Breast epithelium (tissue), 4 donors: Measurements from ENCODE around the gene PAXX. TPM values are rescaled to one million over a fixed set of nuclear protein-coding genes. Genes with fewer than 3 reads are reported as not detected.

Source experiments
- DNase-seq, 2 donors: peaks; one replicate each; pipeline ENCODE4 v3.0.0-alpha.2; 2019; ENCODE audit warnings: low spot score in 2 of 2
- H3K27ac ChIP-seq, 2 donors: fragments of 200-600 bp; sonication (generic) in 1 of 2; one replicate each; pipeline ENCODE4 v1.5.1; 2016 to 2019; ENCODE audit warnings: mild to moderate bottlenecking in 1 of 2
- H3K27me3 ChIP-seq, 2 donors: fragments of 200-600 bp; sonication (generic) in 1 of 2; one replicate each; pipeline versions ENCODE4 v1.5.1 to v1.6.0; 2017 to 2019; ENCODE audit warnings: control low read depth in 1 of 2, mild to moderate bottlenecking in 1 of 2
- H3K36me3 ChIP-seq: fragments of 200-600 bp; one replicate; pipeline ENCODE4 v1.5.1; 2019
- H3K4me1 ChIP-seq, 2 donors: fragments of 200-600 bp; sonication (generic); one replicate each; pipeline ENCODE4 v1.5.1; 2016 to 2019; ENCODE audit warnings: control low read depth in 1 of 2
- H3K4me3 ChIP-seq, 3 donors: fragments of 200-600 bp; sonication (generic); 1 replicate in 2 of 3; 2 replicates in 1 of 3; pipeline ENCODE4 v1.5.1; 2016 to 2019; ENCODE audit warnings: mild to moderate bottlenecking in 3 of 3, moderate library complexity in 2 of 3
- H3K9me3 ChIP-seq, 2 donors: fragments of 200-600 bp; sonication (generic) in 1 of 2; one replicate each; pipeline ENCODE4 v1.5.1; 2016 to 2019; ENCODE audit warnings: control low read depth in 1 of 2
- POLR2A ChIP-seq: fragments of 450-650 bp; IDR thresholded peaks from one replicate; pipeline ENCODE4 v1.6.1; 2016; ENCODE audit warnings: antibody characterized with exemption, mild to moderate bottlenecking, moderate library complexity
- POLR2AphosphoS5 ChIP-seq, 3 donors: sonication (generic); formaldehyde crosslinking; IDR thresholded peaks; one replicate each; pipeline ENCODE4 v1.6.1; 2017; ENCODE audit warnings: antibody characterized with exemption in 3 of 3
- intact Hi-C: fragments of 100-400 bp; cut with DNase I; formaldehyde crosslinking; loops from one replicate; pipeline ENCODE4 v1.15.1; 2023; ENCODE audit warnings: low total_unique reads
- total RNA-seq, 3 donors: library from RNA; depleted of rRNA; stranded (reverse); fragments of >200 nt; gene quantifications; one replicate each; pipeline ENCODE4 v1.1.0, GENCODE V29; 2016
- TF ChIP-seq, protein P1 (sequence below), 3 donors: fragments of 450-650 bp; IDR thresholded peaks; one replicate each; pipeline ENCODE4 v1.5.1; 2016 to 2017; ENCODE audit warnings: antibody characterized with exemption in 3 of 3, mild to moderate bottlenecking in 3 of 3, moderate library complexity in 3 of 3

Gene PAXX
- total RNA-seq, 3 donors from 2014 or later: 24.6 to 66.2 (median 49.2) TPM

DNA sequence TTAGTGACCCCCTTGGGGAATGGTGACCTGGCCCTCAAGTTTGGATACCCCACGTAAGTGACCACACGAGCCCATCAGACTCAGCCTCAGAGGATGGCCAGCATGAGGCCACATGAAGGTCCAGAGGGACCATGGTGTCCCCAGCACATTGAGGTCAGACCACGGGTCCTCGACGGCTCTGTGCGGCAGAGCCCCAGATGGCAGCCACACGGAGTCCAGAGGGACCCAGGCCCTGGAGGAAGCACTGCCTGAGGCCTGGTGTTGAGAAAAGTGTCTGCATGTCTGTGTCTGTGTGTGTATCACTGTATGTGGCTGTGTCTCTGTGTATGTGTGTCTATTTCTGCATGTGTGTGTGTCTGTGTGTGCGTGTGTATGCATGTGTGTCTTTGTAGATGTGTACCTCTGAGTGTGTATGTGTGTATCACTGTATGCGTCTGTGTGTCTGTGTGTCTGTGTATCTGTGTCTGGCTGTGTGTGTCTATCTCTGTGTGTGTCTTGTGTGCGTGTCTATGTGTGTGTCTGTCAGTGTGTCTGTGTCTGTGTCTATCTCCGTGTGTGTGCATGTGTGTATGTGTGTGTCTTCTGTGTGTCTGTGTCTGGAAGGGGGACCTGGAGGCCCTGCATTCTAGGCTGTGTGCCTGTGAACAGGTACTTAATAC lies 8.4 kb upstream of the PAXX start:
- TF ChIP-seq POLR2A (no peak), POLR2AphosphoS5 (IDR thresholded peaks at IDR 0.05) (no peak)
- Histone ChIP-seq H3K27ac (no peak overlapping the region), H3K36me3 (no peaks in the 10 kb centered on the region), H3K4me3 (no peak overlapping the region), H3K4me1 (no peaks in the 10 kb centered on the region), H3K27me3 (peaks cover 14 to 31% of the 10 kb centered on the region in 2 donors), H3K9me3 (no peaks in the 10 kb centered on the region)
- intact Hi-C loops: no loop called here
- DNase-seq: no peak

DNA sequence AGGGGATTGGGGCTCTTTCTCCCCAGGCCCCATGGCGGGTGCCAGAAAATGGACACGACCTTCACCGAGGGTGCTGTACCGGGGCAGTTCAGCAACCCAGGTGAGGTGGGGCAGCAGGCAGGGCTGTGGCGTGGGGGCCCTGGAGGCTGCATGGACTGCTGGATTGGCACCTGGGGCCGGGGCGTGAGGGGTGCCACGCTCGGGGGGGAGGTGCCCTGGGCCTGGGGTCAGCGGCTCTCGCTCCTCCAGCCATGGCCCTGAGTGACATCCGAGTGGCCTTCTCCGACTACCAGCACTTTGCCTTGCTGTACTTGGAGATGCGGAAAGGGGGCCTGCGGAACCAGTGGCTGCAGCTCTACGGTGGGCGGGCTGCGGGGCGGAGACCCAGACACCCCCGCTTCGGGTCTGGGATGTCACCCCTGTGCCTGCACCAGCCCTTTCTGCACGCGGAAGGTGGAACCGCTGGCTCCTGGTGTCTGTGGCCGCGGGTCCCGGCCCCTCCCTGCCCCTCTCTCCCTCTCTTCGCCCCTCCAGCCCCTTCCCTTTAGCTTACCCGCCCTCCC lies 7.7 kb upstream of the PAXX start:
- TF ChIP-seq POLR2AphosphoS5 (IDR thresholded peaks at IDR 0.05) (no peak), POLR2A (no peak)
- TF ChIP-seq, protein P1, sequence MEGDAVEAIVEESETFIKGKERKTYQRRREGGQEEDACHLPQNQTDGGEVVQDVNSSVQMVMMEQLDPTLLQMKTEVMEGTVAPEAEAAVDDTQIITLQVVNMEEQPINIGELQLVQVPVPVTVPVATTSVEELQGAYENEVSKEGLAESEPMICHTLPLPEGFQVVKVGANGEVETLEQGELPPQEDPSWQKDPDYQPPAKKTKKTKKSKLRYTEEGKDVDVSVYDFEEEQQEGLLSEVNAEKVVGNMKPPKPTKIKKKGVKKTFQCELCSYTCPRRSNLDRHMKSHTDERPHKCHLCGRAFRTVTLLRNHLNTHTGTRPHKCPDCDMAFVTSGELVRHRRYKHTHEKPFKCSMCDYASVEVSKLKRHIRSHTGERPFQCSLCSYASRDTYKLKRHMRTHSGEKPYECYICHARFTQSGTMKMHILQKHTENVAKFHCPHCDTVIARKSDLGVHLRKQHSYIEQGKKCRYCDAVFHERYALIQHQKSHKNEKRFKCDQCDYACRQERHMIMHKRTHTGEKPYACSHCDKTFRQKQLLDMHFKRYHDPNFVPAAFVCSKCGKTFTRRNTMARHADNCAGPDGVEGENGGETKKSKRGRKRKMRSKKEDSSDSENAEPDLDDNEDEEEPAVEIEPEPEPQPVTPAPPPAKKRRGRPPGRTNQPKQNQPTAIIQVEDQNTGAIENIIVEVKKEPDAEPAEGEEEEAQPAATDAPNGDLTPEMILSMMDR (IDR thresholded peaks at IDR 0.05): no peak
- H3K36me3 ChIP-seq: no peaks in the 10 kb centered on the region
- H3K4me1 ChIP-seq: no peaks in the 10 kb centered on the region
- DNase-seq: no peak
- no peak overlapping the region for H3K27ac ChIP-seq
- H3K4me3 ChIP-seq: peak overlapping the region in 1 of 3 donors; percentile 2
- intact Hi-C loops: no loop called here
- H3K27me3 ChIP-seq: peaks cover 14 to 31% of the 10 kb centered on the region in 2 donors
- no peaks in the 10 kb centered on the region for H3K9me3 ChIP-seq

DNA sequence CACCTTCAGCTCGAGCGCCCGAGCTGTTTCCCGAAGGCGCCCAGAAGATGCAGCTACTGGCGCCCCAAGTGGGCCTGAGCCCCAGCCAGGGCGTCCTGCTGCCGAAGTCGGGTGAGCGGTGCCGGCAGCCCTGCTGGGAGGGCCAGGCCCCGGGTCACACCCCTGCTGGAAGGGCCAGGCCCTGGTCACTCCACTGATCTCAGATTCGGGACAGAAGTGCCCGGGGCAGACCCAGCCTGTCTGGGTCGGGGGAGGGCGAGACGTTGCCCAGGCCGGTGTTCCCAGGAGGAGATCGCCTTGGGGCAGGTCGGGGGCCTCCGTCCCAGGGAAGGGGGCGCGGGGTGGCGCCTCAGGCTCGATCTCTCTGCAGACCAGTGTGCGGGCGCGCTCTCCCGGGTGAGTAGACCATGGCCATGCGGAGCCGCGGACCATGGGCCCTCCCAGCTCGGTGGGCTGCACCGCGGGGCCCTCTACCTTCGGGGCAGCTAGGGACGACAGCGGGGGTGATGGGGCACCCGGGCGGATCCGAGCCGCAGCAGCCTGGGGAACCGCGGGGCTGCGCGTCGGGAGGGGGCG lies 7.1 kb upstream of the PAXX start:
- DNase-seq: no peak
- peak overlapping the region in 2 of 3 donors; percentile 2 to 7 for H3K4me3 ChIP-seq
- no peaks in the 10 kb centered on the region for H3K36me3 ChIP-seq
- peaks cover 14 to 31% of the 10 kb centered on the region in 2 donors for H3K27me3 ChIP-seq
- H3K4me1 ChIP-seq: no peaks in the 10 kb centered on the region
- intact Hi-C loops: no loop called here
- TF ChIP-seq POLR2AphosphoS5 (IDR thresholded peaks at IDR 0.05): no peak
- no peak for TF ChIP-seq POLR2A
- TF ChIP-seq, protein P1 (IDR thresholded peaks at IDR 0.05): no peak
- H3K9me3 ChIP-seq: no peaks in the 10 kb centered on the region
- no peak overlapping the region for H3K27ac ChIP-seq

DNA sequence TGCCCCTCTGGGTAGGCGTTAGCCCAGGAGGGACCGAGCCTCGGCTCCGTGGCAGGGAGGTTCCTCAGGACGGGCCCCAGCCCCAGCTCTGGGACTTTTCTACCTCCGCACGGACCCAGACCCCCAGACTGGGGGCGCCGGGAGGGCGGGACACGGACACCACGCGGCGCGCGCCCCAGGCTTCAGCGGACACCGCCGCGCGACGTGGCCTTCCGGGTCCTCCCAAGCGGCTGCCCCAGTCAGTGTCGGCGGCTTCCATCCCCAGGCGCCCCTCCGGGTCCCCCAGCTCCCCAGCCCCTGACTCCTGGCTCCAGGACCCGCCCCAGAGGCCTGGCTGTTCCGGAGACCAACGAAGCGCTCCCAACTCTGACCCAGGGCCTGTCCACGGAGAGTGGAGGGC lies 6.4 kb upstream of the PAXX start:
- H3K27ac ChIP-seq: no peak overlapping the region
- DNase-seq: no peak
- no peak overlapping the region for H3K4me3 ChIP-seq
- intact Hi-C loops: no loop called here
- TF ChIP-seq POLR2A: no peak
- TF ChIP-seq, protein P1 (IDR thresholded peaks at IDR 0.05): no peak
- TF ChIP-seq POLR2AphosphoS5 (IDR thresholded peaks at IDR 0.05): no peak
- H3K4me1 ChIP-seq: no peaks in the 10 kb centered on the region
- H3K27me3 ChIP-seq: peaks cover 14 to 31% of the 10 kb centered on the region in 2 donors
- no peaks in the 10 kb centered on the region for H3K36me3 ChIP-seq
- no peaks in the 10 kb centered on the region for H3K9me3 ChIP-seq

DNA sequence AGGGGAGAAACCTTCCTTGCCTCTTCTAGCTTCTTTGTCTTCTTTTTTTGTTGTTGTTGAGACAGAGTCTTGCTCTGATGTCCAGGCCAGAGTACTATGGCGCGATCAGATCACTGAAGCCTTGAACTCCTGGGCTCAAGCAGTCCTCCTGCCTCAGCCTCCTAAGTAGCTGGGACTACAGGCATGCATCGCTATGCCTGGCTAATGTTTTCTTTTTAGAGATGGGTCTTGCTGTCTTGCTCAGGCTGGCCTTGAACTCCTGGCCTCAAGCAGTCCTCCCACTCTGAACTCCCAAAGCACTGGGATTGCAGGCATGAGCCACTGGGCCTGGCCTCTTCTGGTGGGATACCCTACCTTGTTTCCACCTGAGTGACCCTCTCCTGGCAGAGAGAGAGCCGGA lies 3.4 kb upstream of the PAXX start:
- DNase-seq: no peak
- Histone ChIP-seq H3K4me1 (peaks cover 4 to 9% of the 10 kb centered on the region in 2 donors), H3K36me3 (no peaks in the 10 kb centered on the region), H3K9me3 (no peaks in the 10 kb centered on the region), H3K27ac (no peak overlapping the region), H3K4me3 (no peak overlapping the region), H3K27me3 (peaks cover 14 to 22% of the 10 kb centered on the region in 2 donors)
- intact Hi-C loops: no loop called here
- no peak for TF ChIP-seq POLR2AphosphoS5 (IDR thresholded peaks at IDR 0.05)
- no peak for TF ChIP-seq POLR2A
- TF ChIP-seq, protein P1 (IDR thresholded peaks at IDR 0.05): no peak
